ENCODE results near the gene RAB3D.

GRCh38 chr19:11345122-11345803 lies 5.8 kb upstream of the RAB3D start:
- no peak for TF ChIP-seq EZH2phosphoT487 (IDR thresholded peaks at IDR 0.05; ENCODE audit: insufficient read depth, low read depth)
- no peak for TF ChIP-seq EZH2 (IDR thresholded peaks at IDR 0.05; ENCODE audit: insufficient read depth, poor library complexity, severe bottlenecking)
